ENCODE data around the gene CORO7.
"Not testable (repeated sequence)": the region's sequence is repeated elsewhere in the genome, so short reads cannot be mapped to it uniquely, and the experiment has no call there.

CORO7 gene

GRCh38 chr16:4401510-4401909 is 14.9 kb downstream of the CORO7 start:
- no peak for DNase-seq

- no peak for DNase-seq
Observed at GRCh38 chr16:4401094-4401501, 15.3 kb downstream of the CORO7 start.

- DNase-seq = no peak
Observed at GRCh38 chr16:4399001-4399730, 17.2 kb downstream of the CORO7 start.

DNA sequence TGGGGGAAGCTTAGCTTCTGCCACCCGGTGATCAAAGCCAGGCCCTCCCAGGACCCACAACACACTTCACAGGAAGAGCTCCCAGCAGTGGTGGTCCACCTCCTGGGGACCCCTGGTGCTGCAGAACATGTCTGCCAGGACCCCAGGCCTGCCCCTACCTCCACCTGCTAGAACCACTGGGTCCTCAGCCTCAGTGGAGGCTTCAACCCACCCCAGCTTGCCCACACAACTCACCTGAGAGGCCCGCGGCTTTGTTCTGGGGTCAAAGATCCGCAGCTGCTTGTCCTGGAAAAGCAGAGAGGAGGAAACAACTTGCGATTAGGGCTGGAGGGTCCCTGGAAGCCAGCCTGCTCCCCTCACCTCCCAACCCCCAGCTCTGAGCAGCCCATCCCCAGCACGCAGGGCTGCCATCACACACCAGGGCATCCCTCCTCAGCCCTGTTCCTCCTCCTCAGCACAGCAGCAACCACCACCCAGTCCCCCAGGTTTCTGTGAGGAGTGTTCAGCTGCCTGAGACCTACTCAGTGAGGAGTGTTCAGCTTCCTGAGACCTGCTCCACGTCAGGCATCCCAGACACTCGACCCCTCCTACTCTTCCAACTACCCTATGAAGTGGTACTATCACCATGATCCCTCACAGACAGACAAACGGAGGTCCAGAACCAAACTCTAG is 21.2 kb downstream of the CORO7 start:
- no peak for DNase-seq

DNA sequence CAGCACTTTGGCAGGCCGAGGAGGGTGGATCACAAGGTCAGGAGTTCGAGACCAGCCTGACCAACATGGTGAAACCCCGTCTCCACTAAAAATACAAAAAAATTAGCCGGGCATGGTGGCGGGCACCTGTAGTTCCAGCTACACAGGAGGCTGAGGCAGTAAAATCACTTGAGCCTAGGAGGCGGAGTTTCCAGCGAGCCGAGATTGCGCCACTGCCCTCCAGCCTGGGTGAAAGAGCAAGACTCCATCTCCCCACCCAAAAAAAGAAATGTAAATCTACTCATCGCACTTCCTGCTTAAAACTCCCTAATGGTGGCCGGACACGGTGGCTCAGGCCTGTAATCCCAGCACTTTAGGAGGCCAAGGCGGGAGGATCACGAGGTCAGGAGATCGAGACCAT is 22.5 kb downstream of the CORO7 start:
- DNase-seq = not testable (repeated sequence)

DNA sequence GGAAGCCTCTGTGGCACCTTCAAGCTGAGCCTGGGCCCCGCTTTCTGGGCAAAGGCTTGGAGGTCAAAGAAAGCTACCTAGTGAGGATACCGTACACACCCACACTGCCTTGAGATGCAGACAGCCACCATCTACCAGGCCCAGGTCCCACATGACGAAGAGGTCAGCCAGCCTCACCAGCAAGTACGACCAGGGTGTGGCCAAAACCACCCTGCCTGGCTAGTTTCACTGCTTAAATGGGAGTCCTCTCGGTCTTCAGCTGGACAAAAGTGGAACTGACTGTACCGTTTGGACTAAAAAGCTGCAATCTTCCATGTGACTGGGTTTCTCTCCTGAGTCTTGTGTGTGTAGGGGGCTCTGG is 23.2 kb downstream of the CORO7 start:
- no peak for DNase-seq

GRCh38 chr16:4392382-4393239 is 23.8 kb downstream of the CORO7 start:
- no peak for DNase-seq

DNA sequence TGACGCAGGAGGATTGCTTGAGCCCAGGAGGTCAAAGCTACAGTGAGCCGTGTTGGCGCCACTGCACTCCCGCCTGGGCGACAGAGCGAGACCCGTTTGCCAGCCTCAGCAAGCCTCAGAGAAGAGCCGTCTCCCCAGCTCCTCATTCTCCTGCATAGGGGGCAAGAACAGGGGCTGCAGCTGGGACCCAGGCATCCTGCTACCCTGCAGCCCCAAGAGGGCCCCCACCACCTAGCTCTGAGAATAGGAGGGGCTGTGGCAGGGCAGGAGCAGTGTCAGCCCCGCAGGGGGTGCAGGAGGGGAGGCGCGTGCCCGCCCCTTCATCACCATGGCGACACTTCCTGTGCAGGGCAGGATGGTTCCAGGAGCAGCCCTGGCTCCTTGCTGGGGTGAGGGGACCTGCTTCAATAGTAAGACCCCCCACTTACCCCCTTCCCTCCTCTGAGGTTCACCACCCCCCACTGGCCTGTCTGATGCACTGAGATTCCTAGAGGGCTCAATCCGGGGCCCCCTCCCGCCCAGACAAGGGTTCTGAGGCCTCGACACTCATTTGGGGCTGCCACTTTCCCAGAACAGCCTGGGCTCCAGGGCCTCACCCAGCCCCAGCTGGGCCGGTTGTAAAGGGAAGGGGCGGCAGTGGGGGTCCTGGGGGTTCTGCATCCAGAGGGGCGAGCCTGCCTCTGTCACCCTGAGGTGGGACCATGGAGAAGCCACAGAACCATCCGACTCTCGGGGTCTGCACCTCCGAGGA is 24.6 kb downstream of the CORO7 start:
- no peak for DNase-seq

GRCh38 chr16:4390266-4391260 is 25.8 kb downstream of the CORO7 start:
- DNase-seq = no peak

- no peak for DNase-seq
Observed at GRCh38 chr16:4389051-4389955, 27.1 kb downstream of the CORO7 start.

- no peak for DNase-seq
Observed at GRCh38 chr16:4388271-4389021, 27.9 kb downstream of the CORO7 start.

DNA sequence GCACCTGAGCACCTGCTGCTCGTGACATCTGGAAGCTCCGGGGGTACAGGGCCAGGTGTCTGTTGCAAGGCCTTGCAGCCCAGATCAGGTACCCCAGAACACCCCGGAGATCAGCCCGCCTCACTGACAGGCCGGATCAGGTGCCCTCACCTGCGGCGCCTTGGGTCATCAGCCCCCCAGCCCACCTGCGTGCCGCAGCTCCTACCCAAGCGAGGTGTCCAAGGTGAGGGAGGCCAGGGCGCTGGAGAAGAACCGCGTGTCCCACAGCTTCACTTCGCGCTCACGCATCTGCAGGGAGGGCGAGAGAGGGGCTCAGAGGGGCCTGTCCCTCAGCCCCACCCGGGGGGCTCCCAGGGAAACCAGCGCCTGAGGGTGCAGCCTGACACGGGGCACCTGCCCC is 28.6 kb downstream of the CORO7 start:
- DNase-seq = no peak

DNA sequence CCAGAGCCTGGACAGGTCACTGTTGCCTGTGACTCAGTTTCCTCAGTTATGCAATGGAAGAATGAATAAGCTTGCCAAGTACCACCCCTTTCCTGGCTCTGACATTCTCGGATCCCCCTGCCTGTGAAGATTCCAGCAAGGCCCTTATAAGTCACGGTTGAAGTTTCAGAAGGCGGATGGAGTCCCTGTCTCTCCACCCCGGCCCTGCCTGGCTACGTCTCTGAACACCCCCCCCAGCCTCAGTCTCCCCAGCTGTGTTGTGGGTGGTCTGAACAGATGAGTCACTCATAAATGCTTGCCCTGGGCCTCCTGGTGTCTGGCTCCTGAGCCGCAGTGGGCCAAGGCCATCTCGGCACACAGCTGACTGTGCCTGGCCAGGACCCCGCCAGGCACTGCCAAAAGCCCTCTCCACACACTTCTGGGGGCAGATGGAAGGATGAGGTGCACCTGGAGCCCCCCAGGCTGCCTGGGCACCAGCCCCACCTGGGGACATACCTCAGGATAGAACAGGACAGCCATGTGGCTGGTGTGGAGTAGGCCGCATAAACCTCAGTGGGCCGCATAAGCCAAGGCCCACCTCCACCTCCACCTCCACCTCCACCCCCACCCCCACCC is 29.3 kb downstream of the CORO7 start:
- DNase-seq = no peak

GRCh38 chr16:4386451-4386805 is 30.0 kb downstream of the CORO7 start:
- DNase-seq = no peak

DNA sequence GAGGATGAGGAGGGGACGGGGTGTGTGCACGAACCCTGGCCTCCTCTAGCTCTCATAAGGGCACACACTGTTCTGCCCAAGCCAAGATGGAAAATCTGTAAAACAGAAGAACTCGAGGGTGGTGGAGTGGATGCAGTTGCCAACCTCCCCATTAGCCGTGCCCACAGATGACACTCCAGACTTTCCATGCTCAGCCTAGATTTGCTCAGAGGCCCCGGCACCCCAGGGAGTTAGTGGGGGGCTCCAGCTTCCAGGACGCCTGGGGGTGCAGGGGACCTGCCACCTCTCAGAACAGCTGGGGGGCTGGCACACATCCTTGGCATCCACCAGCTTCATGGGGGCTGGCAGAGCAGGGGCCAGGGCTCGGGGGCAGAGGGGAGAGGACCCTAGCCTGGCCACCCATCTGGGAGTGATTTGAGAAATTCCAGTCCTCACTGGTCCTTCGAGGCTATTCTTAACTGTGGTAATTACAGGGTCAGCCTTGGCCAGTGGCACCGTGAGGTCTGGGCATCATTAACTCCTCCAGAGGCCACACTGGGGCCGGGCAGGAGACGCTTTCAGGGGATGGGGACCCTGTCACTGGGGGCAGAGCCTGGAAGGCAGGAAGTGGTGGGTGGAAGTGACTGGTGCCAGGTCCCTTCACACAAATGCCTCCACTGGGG is 30.5 kb downstream of the CORO7 start:
- DNase-seq = no peak

GRCh38 chr16:4385066-4385788 is 31.2 kb downstream of the CORO7 start:
- DNase-seq = no peak

GRCh38 chr16:4384509-4384942 is 31.9 kb downstream of the CORO7 start:
- no peak for DNase-seq
